Vagina (tissue), 2 donors: ENCODE results near the gene CMIP. TPM values are rescaled to one million over a fixed set of nuclear protein-coding genes. Genes with fewer than 3 reads are reported as not detected.
A peak's percentile ranks its signal among the peaks of the same experiment; 100 is the strongest.

ENCODE experiments used
- DNase-seq, 2 donors: peaks; one replicate each; pipeline ENCODE4 v3.0.0-alpha.2; 2017; ENCODE audit errors: extremely low spot score in 2 of 2
- H3K27ac ChIP-seq: fragments of 200-600 bp; sonication (generic); one replicate; pipeline ENCODE4 v1.5.1; 2019
- H3K27me3 ChIP-seq: fragments of 200-600 bp; sonication (generic); one replicate; pipeline ENCODE4 v1.5.1; 2019
- H3K36me3 ChIP-seq, 2 donors: fragments of 200-600 bp; sonication (generic); one replicate each; pipeline ENCODE4 v1.5.1; 2017 to 2019
- H3K4me1 ChIP-seq: fragments of 200-600 bp; sonication (generic); one replicate; pipeline ENCODE4 v1.5.1; 2019
- H3K4me3 ChIP-seq, 2 donors: fragments of 200-600 bp; sonication (generic); 1 replicate in 1 of 2; 2 replicates in 1 of 2; pipeline ENCODE4 v1.5.1; 2016 to 2019
- H3K9me3 ChIP-seq: fragments of 200-600 bp; sonication (generic); one replicate; pipeline ENCODE4 v1.5.1; 2019
- POLR2A ChIP-seq, 2 donors: fragments of 450-650 bp; IDR thresholded peaks; one replicate each; pipeline ENCODE4 v1.6.1; 2017; ENCODE audit warnings: antibody characterized with exemption in 2 of 2, mild to moderate bottlenecking in 2 of 2, moderate library complexity in 2 of 2
- POLR2AphosphoS5 ChIP-seq, 2 donors: sonication (generic); formaldehyde crosslinking; IDR thresholded peaks; one replicate each; pipeline ENCODE4 v1.9.0; 2017; ENCODE audit warnings: antibody characterized with exemption in 2 of 2, mild to moderate bottlenecking in 2 of 2, low read depth in 1 of 2; ENCODE audit not compliant: insufficient read depth in 1 of 2
- intact Hi-C: fragments of 100-400 bp; cut with DNase I; formaldehyde crosslinking; loops from one replicate; pipeline ENCODE4 v1.15.1; 2023
- total RNA-seq: library from RNA; depleted of rRNA; stranded (reverse); fragments of >200 nt; gene quantifications from one replicate; pipeline ENCODE4 v1.2.3, GENCODE V29; 2016
- TF ChIP-seq, protein P1 (sequence below), 3 experiments: fragments of 450-650 bp in 2 of 3; fragments of 200-600 bp in 1 of 3; sonication (generic) in 1 of 3; IDR thresholded peaks; one replicate each; pipeline ENCODE4 v1.5.1; 2017 to 2019; ENCODE audit warnings: antibody characterized with exemption in 3 of 3, mild to moderate bottlenecking in 2 of 3, moderate library complexity in 2 of 3

The CMIP gene
- total RNA-seq, 1 donor from 2014 or later = 66.3 TPM

DNA sequence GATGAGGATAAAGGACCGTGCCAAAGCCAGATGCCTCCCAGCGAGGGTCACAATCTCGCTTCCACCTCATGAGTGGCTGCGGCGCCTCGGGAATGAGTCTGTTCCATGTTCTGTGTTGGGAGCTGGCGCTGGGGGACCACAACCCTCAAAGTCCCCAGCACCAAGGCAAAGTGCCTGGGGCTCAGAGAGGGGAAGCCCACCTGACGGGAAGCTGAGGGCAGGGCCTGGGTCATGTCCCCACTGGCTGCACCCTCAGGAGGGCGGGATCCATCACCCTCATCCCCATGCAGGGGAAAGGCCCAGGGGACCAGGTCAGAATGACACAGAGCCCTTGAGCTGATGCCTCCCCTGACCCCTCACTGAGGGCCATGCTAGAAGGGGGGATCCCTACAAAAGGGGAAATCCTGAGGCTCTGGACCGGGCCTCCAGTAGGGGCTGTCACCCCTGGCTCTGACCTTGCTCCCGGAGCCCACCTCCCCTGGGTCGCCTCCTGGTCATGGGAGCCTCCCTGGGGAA lies 183.2 kb downstream of the CMIP start:
- no peak for DNase-seq
- no peaks in the 10 kb centered on the region for H3K36me3 ChIP-seq
- no peaks in the 10 kb centered on the region for H3K27me3 ChIP-seq
- H3K9me3 ChIP-seq = no peaks in the 10 kb centered on the region
- intact Hi-C loops = loop anchor here (10.0 kb wide), 1 partner anchor 97 kb away; no protein-coding TSS in a partner anchor
- no peak overlapping the region for H3K27ac ChIP-seq
- no peak overlapping the region for H3K4me3 ChIP-seq
- TF ChIP-seq POLR2A (IDR thresholded peaks at IDR 0.05) (no peak), POLR2AphosphoS5 (IDR thresholded peaks at IDR 0.05; ENCODE audit: insufficient read depth in 1 of 2, low read depth in 1 of 2) (no peak)
- TF ChIP-seq, protein P1, sequence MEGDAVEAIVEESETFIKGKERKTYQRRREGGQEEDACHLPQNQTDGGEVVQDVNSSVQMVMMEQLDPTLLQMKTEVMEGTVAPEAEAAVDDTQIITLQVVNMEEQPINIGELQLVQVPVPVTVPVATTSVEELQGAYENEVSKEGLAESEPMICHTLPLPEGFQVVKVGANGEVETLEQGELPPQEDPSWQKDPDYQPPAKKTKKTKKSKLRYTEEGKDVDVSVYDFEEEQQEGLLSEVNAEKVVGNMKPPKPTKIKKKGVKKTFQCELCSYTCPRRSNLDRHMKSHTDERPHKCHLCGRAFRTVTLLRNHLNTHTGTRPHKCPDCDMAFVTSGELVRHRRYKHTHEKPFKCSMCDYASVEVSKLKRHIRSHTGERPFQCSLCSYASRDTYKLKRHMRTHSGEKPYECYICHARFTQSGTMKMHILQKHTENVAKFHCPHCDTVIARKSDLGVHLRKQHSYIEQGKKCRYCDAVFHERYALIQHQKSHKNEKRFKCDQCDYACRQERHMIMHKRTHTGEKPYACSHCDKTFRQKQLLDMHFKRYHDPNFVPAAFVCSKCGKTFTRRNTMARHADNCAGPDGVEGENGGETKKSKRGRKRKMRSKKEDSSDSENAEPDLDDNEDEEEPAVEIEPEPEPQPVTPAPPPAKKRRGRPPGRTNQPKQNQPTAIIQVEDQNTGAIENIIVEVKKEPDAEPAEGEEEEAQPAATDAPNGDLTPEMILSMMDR (IDR thresholded peaks at IDR 0.05) = no peak
- peaks cover 54% of the 10 kb centered on the region for H3K4me1 ChIP-seq

DNA sequence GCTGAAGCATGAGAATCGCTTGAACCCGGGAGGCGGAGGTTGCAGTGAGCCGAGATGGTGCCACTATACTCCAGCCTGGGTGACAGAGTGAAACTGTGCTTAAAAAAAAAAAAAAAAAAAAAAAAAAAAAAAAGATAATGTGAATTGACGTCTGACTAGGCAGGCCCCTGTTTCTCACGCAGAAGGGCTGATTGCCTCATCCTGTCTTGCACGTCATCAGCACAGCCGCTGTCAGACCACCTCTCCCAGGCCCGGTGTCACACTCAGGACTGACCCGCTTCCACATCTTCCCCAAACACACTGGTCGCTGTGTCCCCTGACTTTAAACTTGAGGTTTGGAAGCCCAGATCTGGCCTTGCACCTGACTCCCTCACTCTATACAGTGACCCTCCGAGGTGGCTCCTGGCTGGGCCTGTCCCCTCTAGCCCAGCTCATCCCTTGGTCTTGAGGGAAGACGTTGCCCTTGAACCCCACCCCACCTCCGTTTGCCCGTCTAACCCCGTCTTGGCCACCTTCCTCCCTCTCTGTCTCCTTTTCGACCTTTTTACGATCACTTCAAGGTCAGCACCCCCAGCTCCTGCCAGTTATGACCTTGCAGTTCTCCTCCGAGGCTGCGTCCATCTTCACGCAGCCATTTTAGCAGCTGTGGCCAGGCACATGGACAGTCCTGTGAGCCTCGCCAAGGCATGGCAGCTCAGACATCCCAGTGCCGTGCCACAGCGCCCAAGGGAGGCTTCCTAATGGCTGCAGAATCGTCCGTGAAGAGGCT lies 184.6 kb downstream of the CMIP start:
- no peaks in the 10 kb centered on the region for H3K9me3 ChIP-seq
- H3K36me3 ChIP-seq = no peaks in the 10 kb centered on the region
- TF ChIP-seq POLR2A (IDR thresholded peaks at IDR 0.05) (no peak), POLR2AphosphoS5 (IDR thresholded peaks at IDR 0.05; ENCODE audit: insufficient read depth in 1 of 2, low read depth in 1 of 2) (no peak)
- TF ChIP-seq, protein P1 (IDR thresholded peaks at IDR 0.05) = no peak
- no peak overlapping the region for H3K4me3 ChIP-seq
- peaks cover 56% of the 10 kb centered on the region for H3K4me1 ChIP-seq
- no peak overlapping the region for H3K27ac ChIP-seq
- H3K27me3 ChIP-seq = no peaks in the 10 kb centered on the region
- intact Hi-C loops = loop anchor here (10.0 kb wide), 1 partner anchor 96 kb away; no protein-coding TSS in a partner anchor
- DNase-seq = no peak

DNA sequence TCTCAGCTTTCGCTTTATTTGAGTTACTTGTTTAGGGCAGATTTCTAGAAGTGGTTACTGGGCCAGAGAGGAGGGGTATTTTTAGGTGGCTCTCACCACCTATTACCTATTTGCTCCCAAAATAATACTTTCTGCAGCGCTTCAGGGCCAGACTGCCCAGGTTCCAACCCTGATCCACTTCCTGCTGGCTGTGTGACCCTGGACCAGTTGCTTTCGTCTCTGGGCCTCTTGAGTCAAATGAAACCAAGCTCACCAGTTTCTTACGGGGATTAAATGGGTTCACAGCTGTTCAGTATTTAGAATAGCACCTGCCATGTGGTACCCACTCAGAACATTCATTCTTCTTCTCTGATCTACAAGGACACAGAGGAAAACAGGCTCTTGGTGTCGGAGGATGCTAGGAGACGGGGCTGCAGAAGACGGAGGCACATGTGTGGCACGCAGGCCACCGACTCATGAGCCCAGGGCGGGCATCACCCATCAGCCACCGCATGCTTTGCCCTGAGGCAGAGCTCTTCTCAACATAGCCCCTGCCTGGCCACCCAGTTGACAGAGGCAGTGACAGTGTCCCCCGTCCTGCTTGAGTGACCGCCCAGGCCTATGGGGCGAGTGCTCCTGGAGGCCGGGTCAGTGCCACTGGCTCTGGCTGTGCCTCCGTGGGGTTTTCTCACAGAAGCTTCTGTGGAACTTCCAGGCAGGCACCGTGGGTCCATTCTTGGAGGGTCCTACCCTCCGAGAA lies 185.5 kb downstream of the CMIP start:
- no peaks in the 10 kb centered on the region for H3K36me3 ChIP-seq
- H3K4me1 ChIP-seq = peaks cover 56% of the 10 kb centered on the region
- no peak overlapping the region for H3K4me3 ChIP-seq
- peak overlapping the region; percentile 30 for H3K27ac ChIP-seq
- intact Hi-C loops = loop anchor here (10.0 kb wide), 1 partner anchor 95 kb away; no protein-coding TSS in a partner anchor
- TF ChIP-seq, protein P1 (IDR thresholded peaks at IDR 0.05) = no peak
- no peak for TF ChIP-seq POLR2AphosphoS5 (IDR thresholded peaks at IDR 0.05; ENCODE audit: insufficient read depth in 1 of 2, low read depth in 1 of 2)
- TF ChIP-seq POLR2A (IDR thresholded peaks at IDR 0.05) = no peak
- no peaks in the 10 kb centered on the region for H3K27me3 ChIP-seq
- no peaks in the 10 kb centered on the region for H3K9me3 ChIP-seq
- DNase-seq = no peak

DNA sequence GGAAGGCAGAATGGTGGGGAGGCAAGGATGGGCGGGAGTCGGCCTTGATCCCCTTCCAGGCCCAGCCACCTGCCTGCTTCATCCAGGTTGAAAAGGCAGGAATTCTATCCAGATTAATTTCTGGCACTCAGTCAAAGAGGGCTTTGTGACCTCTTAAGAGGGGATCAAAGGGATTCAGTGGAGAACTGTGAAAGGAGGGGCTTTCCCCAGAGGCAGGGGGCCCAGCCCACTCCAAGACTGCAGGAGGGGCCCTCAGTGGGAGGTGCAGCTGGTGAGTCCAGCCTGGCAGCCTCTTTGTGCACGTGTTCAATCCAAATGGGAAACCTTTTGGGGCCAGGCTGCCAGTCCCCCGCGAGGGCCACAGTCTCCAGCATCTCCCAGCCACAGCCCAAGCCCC lies 186.0 kb downstream of the CMIP start:
- Histone ChIP-seq H3K4me1 (peaks cover 52% of the 10 kb centered on the region), H3K36me3 (no peaks in the 10 kb centered on the region), H3K4me3 (no peak overlapping the region), H3K27ac (peak overlapping the region; percentile 30), H3K9me3 (no peaks in the 10 kb centered on the region), H3K27me3 (no peaks in the 10 kb centered on the region)
- DNase-seq = no peak
- intact Hi-C loops = no loop called here
- no peak for TF ChIP-seq POLR2AphosphoS5 (IDR thresholded peaks at IDR 0.05; ENCODE audit: insufficient read depth in 1 of 2, low read depth in 1 of 2)
- no peak for TF ChIP-seq POLR2A (IDR thresholded peaks at IDR 0.05)
- TF ChIP-seq, protein P1 (IDR thresholded peaks at IDR 0.05) = no peak
